HL-60 (cell line): ENCODE results near the gene COBL.

Experiments
- DNase-seq, 2 experiments: peaks; one replicate each; pipeline ENCODE4 v3.0.0-alpha.2; 2010 to 2020; ENCODE audit warnings: low read depth in 1 of 2, low spot score in 1 of 2
- H3K27ac ChIP-seq: fragments of 250-450 bp; sonication (Bioruptor Pico); replicated peaks from 2 replicates; pipeline ENCODE4 v1.5.1; 2020; ENCODE audit warnings: mild to moderate bottlenecking, moderate library complexity
- H3K27me3 ChIP-seq: fragments of 250-450 bp; sonication (Bioruptor Pico); 2 replicates; pipeline ENCODE4 v1.5.1; 2021; ENCODE audit warnings: mild to moderate bottlenecking, moderate library complexity; ENCODE audit not compliant: insufficient read depth, poor library complexity, severe bottlenecking
- H3K4me3 ChIP-seq: replicated peaks from 2 replicates; pipeline ENCODE4 v1.5.1; 2011; ENCODE audit warnings: mild to moderate bottlenecking, control low read depth, low read length; ENCODE audit not compliant: insufficient read depth
- GABPA ChIP-seq: IDR thresholded peaks from 2 replicates; pipeline ENCODE4 v1.6.1; 2012; ENCODE audit warnings: low read depth
- POLR2AphosphoS5 ChIP-seq: IDR thresholded peaks from 2 replicates; pipeline ENCODE4 v1.6.1; 2012; ENCODE audit warnings: low read depth
- SPI1 ChIP-seq: IDR thresholded peaks from 2 replicates; pipeline ENCODE4 v1.6.1; 2012; ENCODE audit warnings: low read depth, mild to moderate bottlenecking, borderline replicate concordance
- TF ChIP-seq, protein P1 (sequence below): IDR thresholded peaks from one replicate; pipeline ENCODE4 v1.5.1; 2011; ENCODE audit warnings: low read length, control low read depth, inconsistent platforms; ENCODE audit not compliant: insufficient read depth
- TF ChIP-seq, protein P2 (sequence below): IDR thresholded peaks from 2 replicates; pipeline ENCODE4 v1.6.1; 2012; ENCODE audit warnings: low read depth; ENCODE audit not compliant: insufficient replicate concordance

COBL gene

DNA sequence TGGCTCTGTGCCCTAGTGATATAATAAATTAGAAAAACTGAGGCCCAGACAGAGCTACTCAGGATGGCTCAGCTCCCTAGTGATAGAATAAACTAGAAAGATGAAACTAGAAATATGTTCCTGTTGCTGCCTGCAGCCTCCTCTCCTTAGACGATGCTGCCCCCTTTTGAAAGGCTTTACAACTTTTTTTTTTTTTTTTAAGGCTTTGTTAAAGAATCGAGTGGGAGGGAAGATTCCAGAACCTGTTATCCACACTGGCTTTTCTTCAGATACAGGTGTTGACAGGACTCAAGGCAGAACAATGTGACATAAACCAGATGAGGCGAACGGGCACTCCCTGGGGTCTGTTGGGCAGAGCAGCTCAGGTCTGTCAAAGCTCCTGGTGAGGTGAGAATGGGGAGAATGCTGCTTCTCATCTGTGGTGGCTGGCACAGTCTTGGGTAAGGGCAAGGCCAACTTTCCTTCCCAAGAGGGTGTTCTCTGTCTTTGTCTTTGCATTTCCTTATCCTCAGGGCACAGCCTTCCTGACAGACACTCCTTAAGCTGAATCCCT, 175.1 kb downstream of the COBL start:
- TF ChIP-seq, protein P1, sequence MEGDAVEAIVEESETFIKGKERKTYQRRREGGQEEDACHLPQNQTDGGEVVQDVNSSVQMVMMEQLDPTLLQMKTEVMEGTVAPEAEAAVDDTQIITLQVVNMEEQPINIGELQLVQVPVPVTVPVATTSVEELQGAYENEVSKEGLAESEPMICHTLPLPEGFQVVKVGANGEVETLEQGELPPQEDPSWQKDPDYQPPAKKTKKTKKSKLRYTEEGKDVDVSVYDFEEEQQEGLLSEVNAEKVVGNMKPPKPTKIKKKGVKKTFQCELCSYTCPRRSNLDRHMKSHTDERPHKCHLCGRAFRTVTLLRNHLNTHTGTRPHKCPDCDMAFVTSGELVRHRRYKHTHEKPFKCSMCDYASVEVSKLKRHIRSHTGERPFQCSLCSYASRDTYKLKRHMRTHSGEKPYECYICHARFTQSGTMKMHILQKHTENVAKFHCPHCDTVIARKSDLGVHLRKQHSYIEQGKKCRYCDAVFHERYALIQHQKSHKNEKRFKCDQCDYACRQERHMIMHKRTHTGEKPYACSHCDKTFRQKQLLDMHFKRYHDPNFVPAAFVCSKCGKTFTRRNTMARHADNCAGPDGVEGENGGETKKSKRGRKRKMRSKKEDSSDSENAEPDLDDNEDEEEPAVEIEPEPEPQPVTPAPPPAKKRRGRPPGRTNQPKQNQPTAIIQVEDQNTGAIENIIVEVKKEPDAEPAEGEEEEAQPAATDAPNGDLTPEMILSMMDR, result no peak
- TF ChIP-seq GABPA (no peak), SPI1 (no peak), POLR2AphosphoS5 (no peak)
- TF ChIP-seq, protein P2, sequence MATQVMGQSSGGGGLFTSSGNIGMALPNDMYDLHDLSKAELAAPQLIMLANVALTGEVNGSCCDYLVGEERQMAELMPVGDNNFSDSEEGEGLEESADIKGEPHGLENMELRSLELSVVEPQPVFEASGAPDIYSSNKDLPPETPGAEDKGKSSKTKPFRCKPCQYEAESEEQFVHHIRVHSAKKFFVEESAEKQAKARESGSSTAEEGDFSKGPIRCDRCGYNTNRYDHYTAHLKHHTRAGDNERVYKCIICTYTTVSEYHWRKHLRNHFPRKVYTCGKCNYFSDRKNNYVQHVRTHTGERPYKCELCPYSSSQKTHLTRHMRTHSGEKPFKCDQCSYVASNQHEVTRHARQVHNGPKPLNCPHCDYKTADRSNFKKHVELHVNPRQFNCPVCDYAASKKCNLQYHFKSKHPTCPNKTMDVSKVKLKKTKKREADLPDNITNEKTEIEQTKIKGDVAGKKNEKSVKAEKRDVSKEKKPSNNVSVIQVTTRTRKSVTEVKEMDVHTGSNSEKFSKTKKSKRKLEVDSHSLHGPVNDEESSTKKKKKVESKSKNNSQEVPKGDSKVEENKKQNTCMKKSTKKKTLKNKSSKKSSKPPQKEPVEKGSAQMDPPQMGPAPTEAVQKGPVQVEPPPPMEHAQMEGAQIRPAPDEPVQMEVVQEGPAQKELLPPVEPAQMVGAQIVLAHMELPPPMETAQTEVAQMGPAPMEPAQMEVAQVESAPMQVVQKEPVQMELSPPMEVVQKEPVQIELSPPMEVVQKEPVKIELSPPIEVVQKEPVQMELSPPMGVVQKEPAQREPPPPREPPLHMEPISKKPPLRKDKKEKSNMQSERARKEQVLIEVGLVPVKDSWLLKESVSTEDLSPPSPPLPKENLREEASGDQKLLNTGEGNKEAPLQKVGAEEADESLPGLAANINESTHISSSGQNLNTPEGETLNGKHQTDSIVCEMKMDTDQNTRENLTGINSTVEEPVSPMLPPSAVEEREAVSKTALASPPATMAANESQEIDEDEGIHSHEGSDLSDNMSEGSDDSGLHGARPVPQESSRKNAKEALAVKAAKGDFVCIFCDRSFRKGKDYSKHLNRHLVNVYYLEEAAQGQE, result no peak
- no peak for DNase-seq
- Histone ChIP-seq H3K4me3 (no peak overlapping the region), H3K27me3 (no peaks in the 10 kb centered on the region), H3K27ac (no peak overlapping the region)

DNA sequence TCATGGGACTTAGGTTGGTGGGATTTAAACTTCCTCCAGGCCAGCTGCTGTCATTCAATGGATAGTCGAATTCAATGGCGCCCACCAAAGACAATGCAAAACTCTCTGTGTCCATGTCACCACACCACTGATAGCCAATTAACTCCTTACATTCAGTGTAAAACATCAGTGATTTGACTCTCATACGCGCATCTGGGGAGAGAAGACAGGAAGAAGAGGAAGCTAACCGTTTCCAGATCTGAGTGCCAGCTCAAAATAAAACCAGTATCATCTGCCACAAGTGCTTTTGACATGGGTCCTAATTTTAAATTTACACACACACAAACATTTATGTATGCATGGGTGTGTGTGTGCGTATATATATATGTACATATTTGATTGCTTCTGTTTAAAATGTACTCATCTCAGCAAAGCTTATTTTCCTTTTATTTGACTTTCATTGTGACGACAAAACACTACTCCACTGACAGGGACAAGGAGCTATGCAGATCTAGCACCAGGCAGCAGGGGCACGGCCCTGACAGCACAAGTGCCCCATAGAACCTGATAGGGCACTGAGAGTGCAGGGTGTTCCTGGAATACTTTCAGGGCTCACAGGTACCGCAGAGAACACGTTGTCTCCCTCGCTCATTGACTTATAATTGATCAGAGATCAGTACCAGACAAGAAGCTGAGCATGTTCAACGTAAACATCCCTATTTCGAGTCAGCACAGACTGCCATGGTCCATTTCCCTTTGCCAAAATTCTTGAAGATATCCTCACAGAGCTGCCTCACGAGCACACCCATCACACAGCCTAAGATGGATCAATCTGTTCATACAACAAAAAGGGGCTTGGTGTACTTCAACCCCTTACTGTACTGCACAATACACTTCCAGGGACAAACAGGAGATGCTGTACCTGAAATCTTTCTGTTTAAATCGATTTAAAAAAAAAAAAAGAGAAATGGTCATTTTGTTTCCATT, 176.1 kb downstream of the COBL start:
- TF ChIP-seq GABPA, result no peak
- TF ChIP-seq, protein P1, result no peak
- no peak overlapping the region for H3K27ac ChIP-seq
- DNase-seq, result no peak
- no peak overlapping the region for H3K4me3 ChIP-seq
- H3K27me3 ChIP-seq, result no peaks in the 10 kb centered on the region

DNA sequence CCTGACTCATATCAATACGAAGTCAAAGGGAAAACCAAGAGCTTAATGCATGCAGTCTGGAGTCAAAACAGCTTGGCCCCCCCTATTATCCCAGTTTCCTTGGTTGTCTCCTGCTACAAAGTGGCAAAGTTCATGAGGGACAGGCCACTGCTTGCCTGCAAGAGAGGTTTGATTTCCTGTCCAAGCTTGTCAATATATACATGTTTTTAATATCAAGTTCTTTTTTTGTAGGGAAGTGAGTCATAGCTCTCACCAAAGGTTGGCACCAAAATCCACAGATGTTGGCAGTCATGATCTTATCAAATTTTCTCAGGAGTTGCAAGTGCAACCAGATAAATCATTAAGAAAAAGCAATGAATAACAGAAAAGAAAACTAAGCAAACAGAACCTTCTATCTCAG, 176.8 kb downstream of the COBL start:
- TF ChIP-seq POLR2AphosphoS5, result no peak
- TF ChIP-seq GABPA, result no peak
- TF ChIP-seq, protein P1, result no peak
- no peak for TF ChIP-seq SPI1
- TF ChIP-seq, protein P2, result no peak
- Histone ChIP-seq H3K27me3 (no peaks in the 10 kb centered on the region), H3K27ac (no peak overlapping the region), H3K4me3 (no peak overlapping the region)
- no peak for DNase-seq
